NCI-H82 treated with DMSO at 0.1 percent for 48 hours (cell line): Measurements from ENCODE around the gene ERC2.

Experiments
- DNase-seq: peaks from one replicate; lab custom pipeline; 2025; ENCODE audit not compliant: unreplicated experiment; lab: John Stamatoyannopoulos, UW

The ERC2 gene

DNA sequence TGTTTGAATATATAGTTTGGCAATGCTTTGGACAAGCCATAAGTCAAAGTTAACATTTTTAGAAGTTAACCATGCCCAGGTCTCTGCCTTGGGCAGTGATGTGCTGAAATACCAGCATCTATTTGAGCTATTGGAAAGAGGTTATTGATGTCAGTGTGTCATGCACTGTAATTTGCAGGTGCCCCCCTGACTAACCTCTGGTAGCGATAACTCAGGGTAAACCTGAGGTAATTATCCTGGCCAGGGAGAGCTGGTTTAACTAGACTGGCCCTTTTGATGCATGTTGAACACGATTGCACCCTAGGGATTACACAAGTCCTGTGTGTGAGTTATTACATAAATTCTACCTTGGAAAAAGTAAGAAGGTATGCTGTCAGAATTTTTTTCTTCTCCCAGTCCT is 525.4 kb downstream of the ERC2 start:
- no peak for DNase-seq

- DNase-seq = no peak
These were observed 529.0 kb downstream of the ERC2 start for GRCh38 chr3:55939287-55939686.

DNA sequence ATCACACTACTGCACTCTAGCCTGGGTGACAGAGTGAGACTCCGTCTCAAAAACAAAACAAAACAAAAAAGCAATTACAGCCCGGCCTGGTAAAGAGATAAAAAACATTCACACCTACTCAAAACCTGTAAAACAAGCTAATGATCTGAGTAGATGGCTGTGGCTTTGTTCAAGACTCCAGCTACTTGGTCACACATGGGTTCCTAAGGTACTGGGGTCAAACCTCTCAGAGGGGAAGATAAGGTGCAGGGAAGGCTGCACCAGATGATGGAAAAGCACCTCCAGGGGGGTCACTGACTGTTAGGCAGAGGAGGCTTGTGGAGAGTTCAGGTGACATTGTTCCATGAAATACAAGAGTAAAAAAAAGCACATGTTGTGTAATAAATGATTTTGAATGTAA is 531.0 kb downstream of the ERC2 start:
- DNase-seq = no peak

GRCh38 chr3:55936549-55937052 is 531.7 kb downstream of the ERC2 start:
- DNase-seq = no peak

GRCh38 chr3:55935241-55935640 is 533.0 kb downstream of the ERC2 start:
- no peak for DNase-seq

- DNase-seq = no peak
These were observed 533.5 kb downstream of the ERC2 start for GRCh38 chr3:55934771-55935170.

DNA sequence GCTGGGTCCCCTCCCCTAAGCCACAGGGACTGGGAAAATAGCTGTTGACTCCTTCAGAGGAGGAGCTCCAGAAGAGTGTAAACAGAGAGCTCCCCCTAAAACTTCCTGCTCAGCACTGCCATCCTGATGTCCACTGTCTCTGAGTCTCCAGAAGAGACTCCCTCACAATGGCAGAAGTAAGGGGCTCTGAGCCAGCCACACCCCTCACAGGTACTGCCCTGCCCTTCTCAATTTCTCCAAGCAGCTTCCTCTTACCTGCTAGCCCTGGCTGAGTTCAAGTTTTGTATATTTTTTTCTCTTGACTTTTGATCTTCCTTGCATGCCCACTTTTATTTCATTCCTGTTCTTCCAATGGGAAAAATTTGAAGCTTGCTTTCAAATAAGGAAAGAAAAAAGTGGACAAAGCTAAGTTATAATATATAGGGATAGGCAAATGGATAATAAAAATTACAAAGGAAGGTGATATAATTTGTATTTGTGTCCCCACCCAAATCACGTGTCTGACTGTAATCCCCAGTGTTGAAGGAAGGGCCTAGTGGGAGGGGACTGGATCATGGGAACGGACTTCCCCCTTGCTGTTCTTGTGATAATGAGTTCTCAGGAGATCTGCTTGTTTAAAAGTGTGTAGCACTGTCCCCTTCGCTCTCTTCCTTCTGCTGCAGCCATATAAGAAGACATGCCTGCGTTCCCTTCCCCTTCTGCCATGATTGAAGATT is 539.0 kb downstream of the ERC2 start:
- DNase-seq = no peak

DNA sequence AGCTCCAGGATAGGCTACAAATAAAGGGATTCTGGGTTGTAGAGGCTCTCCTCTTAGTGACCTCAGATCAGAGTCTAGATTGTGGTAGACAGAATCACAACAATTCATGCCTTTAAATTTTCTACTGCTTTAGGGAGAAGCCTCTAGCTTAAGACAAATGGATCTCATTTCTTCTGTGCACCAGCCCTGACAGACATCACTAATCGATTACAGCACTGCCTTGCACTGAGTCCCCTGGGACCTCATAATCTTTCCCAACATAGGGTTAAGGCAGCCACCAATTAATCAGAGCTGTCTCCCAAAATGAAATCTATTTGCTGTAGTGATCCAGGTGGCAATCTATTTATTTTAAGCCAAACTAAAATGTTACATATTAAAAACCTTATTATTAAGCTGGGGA is 544.6 kb downstream of the ERC2 start:
- DNase-seq = no peak

- no peak for DNase-seq
These were observed 545.1 kb downstream of the ERC2 start for GRCh38 chr3:55923207-55923606.

DNA sequence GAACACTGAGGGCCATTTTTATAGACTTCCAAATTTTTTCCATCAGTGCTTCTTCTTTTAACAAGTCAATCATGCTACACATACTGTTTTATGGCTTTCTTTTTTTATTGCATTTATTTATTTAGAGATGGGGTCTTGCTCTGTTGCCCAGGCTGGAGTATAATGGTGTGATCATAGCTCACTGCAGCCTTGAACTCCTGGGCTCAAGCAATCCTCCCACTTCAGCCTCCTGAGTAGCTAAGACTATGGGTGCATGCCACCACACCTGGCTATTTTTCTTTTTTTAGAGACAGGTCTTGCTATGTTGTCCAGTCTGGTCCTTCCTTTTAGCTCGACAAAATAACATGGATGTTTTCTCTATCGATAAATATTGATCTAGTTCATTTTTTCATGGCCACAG is 555.4 kb downstream of the ERC2 start:
- DNase-seq = no peak

DNA sequence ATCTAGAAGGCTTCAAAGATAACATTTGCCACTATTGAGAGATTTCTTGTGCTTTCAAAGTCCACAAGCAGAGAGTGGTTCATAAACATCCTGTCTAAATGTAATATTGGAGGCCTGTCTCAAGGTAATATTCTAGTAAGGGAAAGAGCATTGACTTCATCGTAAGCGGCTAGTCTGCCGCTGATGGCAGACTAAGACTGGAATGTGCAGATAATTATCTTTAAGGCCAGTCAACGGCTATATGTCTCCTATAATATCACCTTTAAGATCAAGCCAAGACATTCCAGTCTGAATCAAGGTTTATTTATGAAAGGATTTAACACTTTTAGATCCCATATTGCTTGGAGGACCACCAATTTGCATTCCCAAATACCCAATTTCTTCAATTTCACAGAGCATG is 557.0 kb downstream of the ERC2 start:
- DNase-seq = no peak

DNA sequence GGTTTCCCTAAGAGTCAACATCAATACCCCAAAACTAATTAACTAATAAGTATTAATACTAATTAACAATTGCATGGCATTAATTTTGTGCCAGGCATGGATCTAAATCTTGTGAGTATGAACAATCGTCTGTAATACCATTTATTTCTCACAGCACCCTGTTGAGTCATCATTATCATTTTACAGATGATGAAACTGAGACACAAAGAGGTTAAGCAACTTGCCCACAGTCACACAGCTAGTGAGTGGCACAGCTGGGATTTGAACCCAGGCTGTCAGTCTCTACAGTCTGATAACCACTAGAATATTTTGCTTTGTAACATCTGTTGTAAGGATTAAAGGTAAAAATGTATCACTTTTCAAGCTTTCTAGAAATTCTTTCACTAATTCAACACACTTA is 557.7 kb downstream of the ERC2 start:
- no peak for DNase-seq

DNA sequence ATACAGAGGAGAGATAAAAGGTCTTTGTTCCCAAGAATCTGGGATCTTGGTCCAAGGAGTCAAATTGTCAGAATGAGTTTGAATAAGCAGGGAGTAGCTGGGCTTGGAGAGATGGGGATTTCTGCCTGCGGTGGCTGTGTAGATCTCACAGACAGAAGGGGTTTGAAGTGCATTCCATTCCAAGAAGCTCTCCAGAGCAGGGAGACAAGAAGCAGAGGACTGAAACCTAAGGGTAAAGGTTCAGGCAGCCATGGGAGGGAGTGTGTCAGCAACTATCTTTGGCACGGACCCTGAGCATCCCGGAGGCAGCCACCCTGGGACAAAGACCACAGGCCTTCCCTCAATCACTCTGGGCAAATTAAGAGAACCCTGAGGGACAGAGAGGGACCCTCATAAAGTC is 558.9 kb downstream of the ERC2 start:
- no peak for DNase-seq

GRCh38 chr3:55907616-55908015 is 560.7 kb downstream of the ERC2 start:
- no peak for DNase-seq

DNA sequence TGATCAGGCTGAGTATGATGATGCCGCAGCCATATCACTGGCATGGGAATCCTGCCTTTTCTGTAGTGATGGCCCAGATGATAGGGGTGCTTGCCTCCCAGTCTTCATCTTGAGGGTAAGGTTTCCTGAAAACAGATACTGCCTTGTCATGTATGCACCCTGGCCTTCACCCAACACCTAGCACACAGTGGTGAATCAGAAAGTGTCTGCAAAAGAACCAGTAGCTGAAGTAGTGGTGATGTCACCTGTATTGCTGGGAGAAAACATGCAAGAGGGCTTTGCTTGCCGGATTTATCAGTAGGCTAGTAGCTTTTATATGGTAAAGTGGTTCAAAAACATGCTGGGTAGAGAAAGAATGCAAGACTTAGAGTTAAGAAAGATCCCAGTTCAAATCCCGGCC is 561.4 kb downstream of the ERC2 start:
- DNase-seq = no peak

GRCh38 chr3:55904716-55905115 is 563.6 kb downstream of the ERC2 start:
- no peak for DNase-seq

- no peak for DNase-seq
These were observed 564.6 kb downstream of the ERC2 start for GRCh38 chr3:55903680-55904079.

DNA sequence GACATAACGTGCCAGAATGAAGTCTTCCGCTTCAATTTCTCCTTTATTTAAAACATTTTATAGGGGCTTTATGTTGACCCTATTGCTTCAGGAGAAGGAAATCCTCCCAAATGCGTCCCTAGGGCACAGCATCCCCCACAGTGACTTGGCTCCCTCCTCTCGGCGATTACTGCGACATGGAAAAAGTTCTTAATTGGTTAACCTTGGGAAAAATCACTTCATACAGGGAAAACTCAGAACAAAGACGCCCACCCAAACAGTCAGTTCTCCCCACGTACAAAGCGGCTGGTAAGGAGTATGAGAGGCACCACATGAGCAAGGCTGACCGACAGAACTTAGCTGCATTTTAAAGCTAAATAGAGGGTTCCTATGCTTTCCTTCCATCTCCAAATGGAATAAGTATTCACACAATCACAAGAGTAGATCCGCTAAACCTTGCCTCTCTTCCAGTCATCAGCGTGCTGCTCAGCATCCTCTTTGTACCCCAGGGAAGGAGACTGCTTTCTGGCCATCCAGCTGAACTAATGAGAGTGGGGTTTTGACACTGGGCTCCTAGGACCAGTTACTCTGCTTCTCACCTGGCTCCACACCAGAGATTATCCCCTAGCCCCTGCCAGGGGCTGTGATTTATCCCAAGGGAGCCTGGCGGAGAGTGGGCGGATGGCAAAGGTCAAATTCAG is 565.9 kb downstream of the ERC2 start:
- DNase-seq = no peak

- DNase-seq = no peak
These were observed 568.4 kb downstream of the ERC2 start for GRCh38 chr3:55899887-55900286.

DNA sequence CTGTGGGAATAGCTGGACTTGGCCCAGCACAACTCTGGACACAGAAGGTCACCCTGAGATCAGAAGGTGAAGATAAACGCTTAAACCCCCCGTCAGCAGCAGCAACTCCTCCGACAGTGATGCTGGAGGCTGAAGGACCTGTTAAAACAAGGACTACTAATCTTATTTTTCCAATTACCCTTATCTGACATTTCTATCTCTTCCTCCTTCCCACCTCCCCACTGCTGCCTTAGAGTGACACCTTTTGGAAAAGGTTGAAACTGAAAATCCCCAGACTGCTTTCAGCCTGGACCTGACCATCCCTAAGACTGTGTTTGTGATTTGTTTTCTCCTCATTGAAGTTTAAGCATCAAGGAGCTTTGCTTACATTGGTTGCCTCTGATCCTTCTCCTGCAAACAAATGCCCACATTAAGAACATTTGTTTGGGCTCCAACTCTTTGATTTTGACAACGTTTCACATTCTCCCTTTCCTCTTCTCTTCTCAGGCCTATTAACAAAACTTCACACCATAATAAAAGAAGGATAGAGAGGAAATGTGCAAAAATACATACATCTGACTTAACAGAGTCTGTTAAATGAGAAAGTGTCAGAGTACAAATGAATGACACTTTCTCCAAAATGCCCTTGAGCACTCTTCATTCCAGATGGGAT is 570.6 kb downstream of the ERC2 start:
- DNase-seq = peak; percentile 61

GRCh38 chr3:55895897-55896566 is 572.2 kb downstream of the ERC2 start:
- DNase-seq = no peak

DNA sequence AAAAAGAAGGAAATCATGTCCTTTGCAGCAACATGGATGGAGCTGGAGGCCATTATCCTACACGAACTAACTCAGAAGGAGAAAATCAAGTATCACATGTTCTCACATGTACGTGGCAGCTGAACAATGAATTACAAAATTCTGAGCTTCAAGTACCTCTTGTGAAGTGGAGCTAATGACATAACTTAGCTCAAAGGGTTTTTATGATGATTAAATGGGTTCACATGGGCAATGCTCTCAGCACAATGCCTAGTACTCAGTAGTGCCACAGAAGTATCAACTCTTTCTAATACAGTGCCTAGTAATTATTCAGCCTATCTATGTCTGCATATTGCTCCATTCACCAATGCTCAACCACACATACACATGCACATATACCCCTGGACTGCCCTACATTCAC is 573.7 kb downstream of the ERC2 start:
- DNase-seq = no peak
